Measurements from ENCODE around the gene ROBO1.

The ROBO1 gene

GRCh38 chr3:78839693-78840092 lies 928.1 kb downstream of the ROBO1 start:
- DNase-seq (ENCODE audit: low read depth), result no peak

GRCh38 chr3:78838362-78838761 lies 929.4 kb downstream of the ROBO1 start:
- DNase-seq (ENCODE audit: low read depth), result no peak

- DNase-seq (ENCODE audit: low read depth), result no peak
These were observed 932.9 kb downstream of the ROBO1 start for GRCh38 chr3:78834910-78835309.

- DNase-seq (ENCODE audit: low read depth), result no peak
These were observed 935.0 kb downstream of the ROBO1 start for GRCh38 chr3:78832785-78833204.

- no peak for DNase-seq (ENCODE audit: low read depth)
These were observed 936.3 kb downstream of the ROBO1 start for GRCh38 chr3:78831446-78831972.

- no peak for DNase-seq (ENCODE audit: low read depth)
These were observed 937.3 kb downstream of the ROBO1 start for GRCh38 chr3:78830470-78830869.

- DNase-seq (ENCODE audit: low read depth), result no peak
These were observed 940.2 kb downstream of the ROBO1 start for GRCh38 chr3:78827618-78828017.

- DNase-seq (ENCODE audit: low read depth), result no peak
These were observed 942.0 kb downstream of the ROBO1 start for GRCh38 chr3:78825858-78826215.

- no peak for DNase-seq (ENCODE audit: low read depth)
These were observed 942.5 kb downstream of the ROBO1 start for GRCh38 chr3:78825118-78825857.

- DNase-seq (ENCODE audit: low read depth), result no peak
These were observed 943.9 kb downstream of the ROBO1 start for GRCh38 chr3:78823859-78824258.

GRCh38 chr3:78823434-78823833 lies 944.4 kb downstream of the ROBO1 start:
- DNase-seq (ENCODE audit: low read depth), result no peak

- DNase-seq (ENCODE audit: low read depth), result no peak
These were observed 945.1 kb downstream of the ROBO1 start for GRCh38 chr3:78822726-78823125.

- DNase-seq (ENCODE audit: low read depth), result no peak
These were observed 947.3 kb downstream of the ROBO1 start for GRCh38 chr3:78820542-78820941.

- no peak for DNase-seq (ENCODE audit: low read depth)
These were observed 949.4 kb downstream of the ROBO1 start for GRCh38 chr3:78818161-78818985.

- no peak for DNase-seq (ENCODE audit: low read depth)
These were observed 952.8 kb downstream of the ROBO1 start for GRCh38 chr3:78814893-78815562.

GRCh38 chr3:78812166-78812565 lies 955.6 kb downstream of the ROBO1 start:
- no peak for DNase-seq (ENCODE audit: low read depth)

GRCh38 chr3:78809966-78810365 lies 957.8 kb downstream of the ROBO1 start:
- no peak for DNase-seq (ENCODE audit: low read depth)

- DNase-seq (ENCODE audit: low read depth), result no peak
These were observed 963.4 kb downstream of the ROBO1 start for GRCh38 chr3:78804251-78805037.

- no peak for DNase-seq (ENCODE audit: low read depth)
These were observed 965.3 kb downstream of the ROBO1 start for GRCh38 chr3:78802562-78802930.

- DNase-seq (ENCODE audit: low read depth), result no peak
These were observed 965.8 kb downstream of the ROBO1 start for GRCh38 chr3:78801926-78802561.

GRCh38 chr3:78799681-78800080 lies 968.1 kb downstream of the ROBO1 start:
- no peak for DNase-seq (ENCODE audit: low read depth)
